Esophagus muscularis mucosa (tissue), 4 donors: ENCODE results near the gene ASIC2. TPM values are rescaled to one million over a fixed set of nuclear protein-coding genes. Genes with fewer than 3 reads are reported as not detected.

ENCODE experiments used
- DNase-seq: peaks from one replicate; pipeline ENCODE4 v3.0.0-alpha.2; 2017; ENCODE audit errors: extremely low spot score
- H3K27ac ChIP-seq, 4 donors: fragments of 200-600 bp; sonication (generic); replicated peaks in 1 of 4; 1 replicate in 3 of 4; 2 replicates in 1 of 4; pipeline ENCODE4 v1.5.1; 2016 to 2019; ENCODE audit warnings: mild to moderate bottlenecking in 1 of 4
- H3K27me3 ChIP-seq, 4 donors: fragments of 200-600 bp; sonication (generic); one replicate each; pipeline versions ENCODE4 v1.5.1 to v1.6.0; 2016 to 2019
- H3K36me3 ChIP-seq, 4 donors: fragments of 200-600 bp; sonication (generic); one replicate each; pipeline ENCODE4 v1.5.1; 2016 to 2019
- H3K4me1 ChIP-seq, 4 donors: fragments of 200-600 bp; sonication (generic); one replicate each; pipeline ENCODE4 v1.5.1; 2016 to 2019
- H3K4me3 ChIP-seq, 4 donors: fragments of 200-600 bp; sonication (generic); 1 replicate in 2 of 4; 2 replicates in 2 of 4; pipeline ENCODE4 v1.5.1; 2016 to 2019; ENCODE audit warnings: mild to moderate bottlenecking in 4 of 4, moderate library complexity in 1 of 4
- H3K9me3 ChIP-seq, 4 donors: fragments of 200-600 bp; sonication (generic); 1 replicate in 3 of 4; 2 replicates in 1 of 4; pipeline ENCODE4 v1.5.1; 2016 to 2019
- CTCF ChIP-seq, 3 experiments: fragments of 200-600 bp in 2 of 3; fragments of 450-650 bp in 1 of 3; sonication (generic) in 2 of 3; IDR thresholded peaks; one replicate each; pipeline ENCODE4 v1.5.1; 2017 to 2019; ENCODE audit warnings: antibody characterized with exemption in 3 of 3, mild to moderate bottlenecking in 2 of 3, moderate library complexity in 1 of 3
- EP300 ChIP-seq: sonication (generic); formaldehyde crosslinking; IDR thresholded peaks from one replicate; pipeline ENCODE4 v1.6.1; 2017; ENCODE audit warnings: antibody characterized with exemption
- POLR2A ChIP-seq: fragments of 450-650 bp; IDR thresholded peaks from one replicate; pipeline ENCODE4 v1.6.1; 2017; ENCODE audit warnings: antibody characterized with exemption, moderate library complexity, mild to moderate bottlenecking, low read depth
- POLR2AphosphoS5 ChIP-seq, 2 donors: sonication (generic); formaldehyde crosslinking; IDR thresholded peaks; one replicate each; pipeline ENCODE4 v1.6.1; 2017; ENCODE audit warnings: antibody characterized with exemption in 2 of 2
- WGBS: methylation state at CpG from one replicate; pipeline ENCODE4 v1.1.5; 2018; 5-methylcytosine and 5-hydroxymethylcytosine counted together
- intact Hi-C: fragments of 100-400 bp; cut with DNase I; formaldehyde crosslinking; loops from one replicate; pipeline ENCODE4 v1.15.1; 2023
- total RNA-seq, 4 donors: library from RNA; depleted of rRNA; stranded (reverse); fragments of >200 nt; gene quantifications; one replicate each; pipeline versions ENCODE4 v1.1.0 to v1.2.1, GENCODE V29; 2016

ASIC2 gene
- total RNA-seq, 4 donors from 2014 or later: 0.13 TPM; not detected in 3

GRCh38 chr17:33207231-33207630 is 85.9 kb downstream of the ASIC2 start:
- no peak overlapping the region for H3K4me3 ChIP-seq
- intact Hi-C loops: no loop called here
- H3K36me3 ChIP-seq: no peaks in the 10 kb centered on the region
- no peak for DNase-seq
- H3K27ac ChIP-seq: no peak overlapping the region
- WGBS: 92% methylated on average over 4 of the region's 4 CpGs
- TF ChIP-seq POLR2A (no peak), CTCF (IDR thresholded peaks at IDR 0.05) (no peak), EP300 (no peak)
- H3K4me1 ChIP-seq: no peaks in the 10 kb centered on the region
- peaks cover 0 to 55% (median 0%) of the 10 kb centered on the region in 4 donors for H3K27me3 ChIP-seq
- peaks cover 0 to 2% (median 0%) of the 10 kb centered on the region in 4 donors for H3K9me3 ChIP-seq

GRCh38 chr17:33205552-33205951 is 87.5 kb downstream of the ASIC2 start:
- Histone ChIP-seq H3K36me3 (no peaks in the 10 kb centered on the region), H3K27me3 (peaks cover 0 to 41% (median 0%) of the 10 kb centered on the region in 4 donors), H3K4me1 (no peaks in the 10 kb centered on the region), H3K9me3 (no peaks in the 10 kb centered on the region), H3K27ac (no peak overlapping the region), H3K4me3 (no peak overlapping the region)
- TF ChIP-seq EP300: no peak
- TF ChIP-seq CTCF (IDR thresholded peaks at IDR 0.05): no peak
- TF ChIP-seq POLR2A: no peak
- TF ChIP-seq POLR2AphosphoS5 (IDR thresholded peaks at IDR 0.05): no peak
- intact Hi-C loops: no loop called here
- 87% methylated on average over 8 of the region's 8 CpGs for WGBS
- DNase-seq: no peak

- no peaks in the 10 kb centered on the region for H3K9me3 ChIP-seq
- peaks cover 0 to 41% (median 0%) of the 10 kb centered on the region in 4 donors for H3K27me3 ChIP-seq
- intact Hi-C loops: no loop called here
- no peak overlapping the region for H3K27ac ChIP-seq
- no peaks in the 10 kb centered on the region for H3K36me3 ChIP-seq
- WGBS: 97% methylated on average over 2 of the region's 2 CpGs
- TF ChIP-seq CTCF (IDR thresholded peaks at IDR 0.05) (no peak), POLR2A (no peak), EP300 (no peak), POLR2AphosphoS5 (IDR thresholded peaks at IDR 0.05) (no peak)
- H3K4me3 ChIP-seq: no peak overlapping the region
- no peaks in the 10 kb centered on the region for H3K4me1 ChIP-seq
- no peak for DNase-seq
Measured at GRCh38 chr17:33204701-33205100, 88.4 kb downstream of the ASIC2 start.

GRCh38 chr17:33204156-33204555 is 88.9 kb downstream of the ASIC2 start:
- TF ChIP-seq POLR2A: no peak
- no peak for TF ChIP-seq CTCF (IDR thresholded peaks at IDR 0.05)
- no peak for TF ChIP-seq POLR2AphosphoS5 (IDR thresholded peaks at IDR 0.05)
- no peak for TF ChIP-seq EP300
- no peaks in the 10 kb centered on the region for H3K36me3 ChIP-seq
- H3K27ac ChIP-seq: no peak overlapping the region
- H3K4me1 ChIP-seq: no peaks in the 10 kb centered on the region
- no peaks in the 10 kb centered on the region for H3K9me3 ChIP-seq
- no peak overlapping the region for H3K4me3 ChIP-seq
- WGBS: 94% methylated on average over 3 of the region's 3 CpGs
- no peak for DNase-seq
- intact Hi-C loops: no loop called here
- peaks cover 0 to 41% (median 0%) of the 10 kb centered on the region in 4 donors for H3K27me3 ChIP-seq

GRCh38 chr17:33202796-33203495 is 90.1 kb downstream of the ASIC2 start:
- intact Hi-C loops: no loop called here
- Histone ChIP-seq H3K4me1 (no peaks in the 10 kb centered on the region), H3K9me3 (no peaks in the 10 kb centered on the region), H3K27ac (no peak overlapping the region), H3K27me3 (peaks cover 0 to 45% (median 0%) of the 10 kb centered on the region in 4 donors), H3K36me3 (no peaks in the 10 kb centered on the region), H3K4me3 (no peak overlapping the region)
- no peak for DNase-seq
- 57% methylated on average over 10 of the region's 10 CpGs for WGBS
- TF ChIP-seq CTCF (IDR thresholded peaks at IDR 0.05): no peak
